ENCODE data around the gene EDA.

Gene EDA

DNA sequence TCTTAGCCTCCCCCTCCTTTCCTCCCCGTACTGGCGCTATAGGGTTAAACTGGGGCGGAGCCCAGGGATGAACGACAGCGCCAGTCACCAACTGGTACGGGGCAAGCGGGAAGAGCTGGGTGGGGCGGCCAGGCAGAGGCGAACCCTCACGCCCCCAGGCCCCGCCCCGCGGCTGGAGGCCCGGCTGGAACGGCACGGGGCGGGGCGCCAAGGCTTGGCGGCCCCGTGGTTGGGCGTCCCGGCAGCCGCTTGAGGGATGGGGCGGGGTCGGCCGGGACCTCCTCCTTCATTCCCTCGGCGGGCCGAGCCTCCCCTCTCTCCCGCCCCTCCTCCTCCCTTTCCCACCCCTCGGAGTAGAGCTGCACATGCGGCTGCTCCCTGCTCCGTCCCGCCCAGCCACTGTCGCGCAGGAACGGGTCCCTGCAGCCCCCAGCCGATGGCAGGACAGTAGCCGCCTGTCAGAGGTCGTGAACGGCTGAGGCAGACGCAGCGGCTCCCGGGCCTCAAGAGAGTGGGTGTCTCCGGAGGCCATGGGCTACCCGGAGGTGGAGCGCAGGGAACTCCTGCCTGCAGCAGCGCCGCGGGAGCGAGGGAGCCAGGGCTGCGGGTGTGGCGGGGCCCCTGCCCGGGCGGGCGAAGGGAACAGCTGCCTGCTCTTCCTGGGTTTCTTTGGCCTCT lies at the start of gene EDA:
EDA (plus strand) TSS at position 335 of the 678 bp plus-strand sequence.
- ChIA-PET POLR2A (no interaction called here), CTCF (no interaction called here)
- TF ChIP-seq, protein P1, sequence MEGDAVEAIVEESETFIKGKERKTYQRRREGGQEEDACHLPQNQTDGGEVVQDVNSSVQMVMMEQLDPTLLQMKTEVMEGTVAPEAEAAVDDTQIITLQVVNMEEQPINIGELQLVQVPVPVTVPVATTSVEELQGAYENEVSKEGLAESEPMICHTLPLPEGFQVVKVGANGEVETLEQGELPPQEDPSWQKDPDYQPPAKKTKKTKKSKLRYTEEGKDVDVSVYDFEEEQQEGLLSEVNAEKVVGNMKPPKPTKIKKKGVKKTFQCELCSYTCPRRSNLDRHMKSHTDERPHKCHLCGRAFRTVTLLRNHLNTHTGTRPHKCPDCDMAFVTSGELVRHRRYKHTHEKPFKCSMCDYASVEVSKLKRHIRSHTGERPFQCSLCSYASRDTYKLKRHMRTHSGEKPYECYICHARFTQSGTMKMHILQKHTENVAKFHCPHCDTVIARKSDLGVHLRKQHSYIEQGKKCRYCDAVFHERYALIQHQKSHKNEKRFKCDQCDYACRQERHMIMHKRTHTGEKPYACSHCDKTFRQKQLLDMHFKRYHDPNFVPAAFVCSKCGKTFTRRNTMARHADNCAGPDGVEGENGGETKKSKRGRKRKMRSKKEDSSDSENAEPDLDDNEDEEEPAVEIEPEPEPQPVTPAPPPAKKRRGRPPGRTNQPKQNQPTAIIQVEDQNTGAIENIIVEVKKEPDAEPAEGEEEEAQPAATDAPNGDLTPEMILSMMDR (IDR thresholded peaks at IDR 0.05; ENCODE audit: control extremely low read depth, extremely low read depth, low read depth, missing control alignments), result no peak
- DNase-seq (ENCODE audit: extremely low spot score), result peak; percentile 9

DNA sequence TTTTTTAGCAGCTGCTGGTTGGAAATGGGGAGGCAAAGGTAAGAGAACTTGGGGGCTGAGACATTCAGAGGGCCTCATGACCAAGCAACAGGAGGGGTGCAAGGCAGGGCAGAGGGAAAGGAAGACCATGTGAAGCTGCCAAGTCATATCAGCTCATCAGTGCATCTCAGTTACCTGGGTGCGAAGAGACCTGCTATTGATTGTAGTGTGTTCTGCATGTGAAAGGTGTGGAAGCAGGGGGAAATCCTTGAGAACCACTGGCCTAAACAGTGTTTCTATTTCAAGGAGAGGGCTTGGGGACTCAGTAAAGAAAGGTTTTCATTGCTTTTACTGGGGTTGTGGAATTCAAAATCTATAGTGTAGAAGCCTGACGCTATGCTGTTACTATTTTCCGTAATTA lies 47.1 kb upstream of the EDA start:
- TF ChIP-seq, protein P1 (IDR thresholded peaks at IDR 0.05; ENCODE audit: control extremely low read depth, extremely low read depth, low read depth, missing control alignments), result no peak
- DNase-seq (ENCODE audit: extremely low spot score), result no peak
- CTCF ChIA-PET, result interaction anchor here (1.1 kb wide), 1 partner anchor 31 kb away, joined by 4 read pairs; no protein-coding TSS in a partner anchor
- POLR2A ChIA-PET, result no interaction called here

DNA sequence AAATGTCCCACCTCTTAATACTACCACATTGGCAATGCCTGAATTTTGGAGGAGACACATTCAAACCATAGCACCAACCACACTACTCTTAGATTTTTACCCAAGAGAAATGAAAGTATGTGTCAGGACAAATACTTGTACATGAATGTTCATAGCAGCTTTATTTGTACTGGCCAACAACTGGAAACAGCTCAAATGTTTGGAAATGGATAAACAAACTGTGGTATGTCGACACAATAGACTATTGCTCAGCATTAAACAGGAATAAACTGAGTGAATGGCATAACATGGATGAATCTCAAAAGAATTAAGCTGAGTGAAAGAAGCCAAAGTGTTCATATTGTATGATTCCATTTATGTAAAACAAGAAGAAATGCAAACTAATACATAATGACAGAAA lies 18.5 kb upstream of the EDA start:
- POLR2A ChIA-PET, result no interaction called here
- DNase-seq (ENCODE audit: extremely low spot score), result no peak
- TF ChIP-seq, protein P1 (IDR thresholded peaks at IDR 0.05; ENCODE audit: control extremely low read depth, extremely low read depth, low read depth, missing control alignments), result no peak
- CTCF ChIA-PET, result no interaction called here

DNA sequence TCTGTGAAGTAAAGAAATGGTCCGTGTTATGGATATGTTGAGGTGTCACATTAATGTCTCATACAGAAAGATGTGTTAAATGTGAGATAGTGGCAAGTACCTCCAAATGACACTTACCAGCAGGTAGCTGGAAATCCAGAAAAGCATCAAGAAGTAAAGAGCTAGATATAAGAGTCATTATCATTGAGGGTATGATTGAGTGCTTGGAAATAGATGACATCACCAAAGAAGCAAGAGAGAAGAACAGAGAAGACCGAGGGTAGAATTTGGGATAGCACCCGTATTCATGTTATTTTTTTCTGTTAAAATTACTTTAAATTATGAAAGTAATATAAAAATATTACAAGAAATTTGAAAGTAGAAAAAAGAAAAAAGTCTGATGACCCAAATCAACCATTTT lies 15.7 kb upstream of the EDA start:
- no peak for DNase-seq (ENCODE audit: extremely low spot score)
- ChIA-PET CTCF (no interaction called here), POLR2A (no interaction called here)
- TF ChIP-seq, protein P1 (IDR thresholded peaks at IDR 0.05; ENCODE audit: control extremely low read depth, extremely low read depth, low read depth, missing control alignments), result no peak

DNA sequence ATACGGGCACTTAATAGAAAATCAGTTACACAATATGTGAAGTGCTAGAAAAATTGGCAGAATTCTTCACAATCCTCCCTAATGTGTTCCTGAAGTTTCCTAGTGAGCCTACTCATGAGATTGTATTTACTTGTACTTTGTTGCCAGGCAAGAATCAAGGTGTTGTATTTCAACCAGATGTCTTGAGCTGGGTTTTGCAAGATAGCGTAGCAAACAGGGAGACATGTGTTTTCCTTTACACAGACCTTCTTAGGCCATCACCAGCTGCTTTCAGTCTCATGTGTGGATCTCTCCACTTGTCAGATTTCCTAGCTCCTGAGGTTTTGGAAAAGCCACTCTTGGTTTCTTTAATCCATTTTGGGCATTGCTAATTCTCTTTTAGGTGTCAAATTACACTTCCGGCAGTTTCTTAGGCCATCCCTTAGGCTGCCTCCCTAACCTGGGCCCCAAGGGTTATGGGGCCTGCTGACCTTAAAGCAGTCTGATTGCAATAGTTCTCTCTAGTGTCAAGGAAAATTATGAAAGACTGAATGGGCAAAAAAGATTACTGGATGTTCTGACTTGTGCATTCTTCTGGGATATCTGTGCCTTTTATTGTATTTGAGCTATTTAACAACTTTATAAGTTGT lies 12.2 kb upstream of the EDA start:
- TF ChIP-seq, protein P1 (IDR thresholded peaks at IDR 0.05; ENCODE audit: control extremely low read depth, extremely low read depth, low read depth, missing control alignments), result no peak
- ChIA-PET CTCF (no interaction called here), POLR2A (no interaction called here)
- DNase-seq (ENCODE audit: extremely low spot score), result no peak

DNA sequence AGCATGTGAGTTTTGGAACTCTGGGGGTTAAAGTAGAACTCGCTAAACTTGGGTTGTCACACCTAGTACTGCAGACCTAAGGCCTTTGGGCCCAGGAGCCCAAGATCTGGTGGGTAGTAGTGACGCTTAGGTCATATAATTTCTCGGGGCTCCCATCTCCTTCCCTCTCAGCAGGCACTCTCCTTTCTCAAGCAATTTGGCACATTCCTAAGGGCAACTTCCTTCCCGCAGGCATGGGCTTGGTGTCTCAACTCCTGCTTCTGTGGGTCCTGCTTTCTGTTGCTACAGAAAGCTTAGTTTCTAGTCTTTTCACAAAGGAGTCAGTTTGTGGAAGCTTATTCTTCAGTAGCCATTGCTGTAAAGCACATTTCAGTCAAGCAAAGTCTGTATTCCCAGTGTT lies 10.4 kb upstream of the EDA start:
- DNase-seq (ENCODE audit: extremely low spot score), result no peak
- ChIA-PET POLR2A (no interaction called here), CTCF (no interaction called here)
- TF ChIP-seq, protein P1 (IDR thresholded peaks at IDR 0.05; ENCODE audit: control extremely low read depth, extremely low read depth, low read depth, missing control alignments), result no peak

Measured in GM10248 (cell line).